ENCODE results near the gene OR51V1.
"Not testable (repeated sequence)": the region's sequence is repeated elsewhere in the genome, so short reads cannot be mapped to it uniquely, and the experiment has no call there.

The OR51V1 gene

GRCh38 chr11:5224538-5225479, 24.3 kb upstream of the OR51V1 start:
- no peak overlapping the region for H3K4me3 ChIP-seq (ENCODE audit: low read length)
- TF ChIP-seq ZNF274 (IDR thresholded peaks at IDR 0.05; ENCODE audit: low read depth, low read length): no peak

GRCh38 chr11:5223686-5224085, 23.2 kb upstream of the OR51V1 start:
- TF ChIP-seq ZNF274 (IDR thresholded peaks at IDR 0.05; ENCODE audit: low read depth, low read length): no peak
- H3K4me3 ChIP-seq (ENCODE audit: low read length): no peak overlapping the region

DNA sequence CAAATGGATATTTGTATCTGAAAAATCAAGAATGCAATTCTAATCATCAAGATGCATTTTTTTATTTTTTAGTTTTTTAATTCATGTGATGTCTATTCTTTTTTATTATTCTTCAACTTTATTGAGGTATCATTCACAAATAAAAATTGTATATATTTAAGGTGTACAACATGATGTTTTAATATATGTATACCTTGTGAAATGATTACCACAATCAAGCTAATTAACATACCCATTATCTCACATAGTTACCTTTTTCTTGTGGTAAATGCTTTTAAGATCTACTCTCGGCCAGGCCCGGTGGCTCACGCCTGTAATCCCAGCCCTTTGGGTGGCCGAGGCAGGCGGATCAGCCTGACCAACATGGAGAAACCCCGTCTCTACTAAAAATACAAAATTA, 22.7 kb upstream of the OR51V1 start:
- no peak overlapping the region for H3K4me3 ChIP-seq (ENCODE audit: low read length)
- TF ChIP-seq ZNF274 (IDR thresholded peaks at IDR 0.05; ENCODE audit: low read depth, low read length): no peak

DNA sequence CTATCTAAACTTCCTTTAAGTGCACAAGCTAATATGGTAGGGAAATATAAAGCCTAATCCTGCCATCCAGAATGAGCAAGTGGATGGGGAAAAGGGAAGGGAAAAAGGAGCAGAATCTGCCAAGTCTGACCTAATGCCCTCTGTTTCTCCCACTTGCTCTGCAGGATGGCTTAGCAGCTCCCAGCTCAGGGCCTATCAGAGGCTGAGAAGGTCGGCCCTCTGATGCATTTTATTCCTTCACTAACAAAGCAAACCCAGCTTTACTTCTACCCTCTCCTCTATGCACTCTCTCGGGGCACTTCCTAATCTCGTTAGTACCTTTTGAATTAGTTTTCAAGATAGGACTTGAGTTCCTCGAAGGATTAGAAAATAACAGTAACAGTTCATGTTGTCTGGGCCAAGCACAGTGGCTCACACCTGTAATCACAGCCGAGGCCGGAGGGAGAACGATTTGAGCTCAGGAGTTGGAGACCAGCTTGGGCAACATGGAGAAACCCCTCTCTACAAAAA, 9.9 kb upstream of the OR51V1 start:
- H3K4me3 ChIP-seq (ENCODE audit: low read length): no peak overlapping the region
- TF ChIP-seq ZNF274 (IDR thresholded peaks at IDR 0.05; ENCODE audit: low read depth, low read length): no peak

GRCh38 chr11:5204787-5205186, 4.3 kb upstream of the OR51V1 start:
- no peak overlapping the region for H3K4me3 ChIP-seq (ENCODE audit: low read length)
- no peak for TF ChIP-seq ZNF274 (IDR thresholded peaks at IDR 0.05; ENCODE audit: low read depth, low read length)

DNA sequence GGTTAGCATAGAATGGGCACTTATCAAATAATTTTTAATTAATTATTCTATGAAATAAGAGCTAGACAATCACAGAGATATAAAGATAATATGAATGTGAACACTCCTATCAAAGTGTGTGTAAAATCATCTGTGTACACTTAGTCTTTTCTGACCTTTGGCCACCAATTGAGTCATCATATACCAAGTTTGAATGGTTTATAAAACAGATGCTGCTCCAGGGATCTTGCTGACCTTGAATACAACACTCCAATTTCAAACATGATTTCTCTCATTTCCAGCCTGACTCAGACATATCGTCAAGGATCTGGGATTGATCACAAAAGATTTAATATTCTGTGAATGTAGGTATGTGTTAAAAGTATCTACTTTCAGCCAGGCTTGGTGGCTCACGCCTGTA, 2.9 kb upstream of the OR51V1 start:
- H3K4me3 ChIP-seq (ENCODE audit: low read length): no peak overlapping the region
- TF ChIP-seq ZNF274 (IDR thresholded peaks at IDR 0.05; ENCODE audit: low read depth, low read length): no peak

DNA sequence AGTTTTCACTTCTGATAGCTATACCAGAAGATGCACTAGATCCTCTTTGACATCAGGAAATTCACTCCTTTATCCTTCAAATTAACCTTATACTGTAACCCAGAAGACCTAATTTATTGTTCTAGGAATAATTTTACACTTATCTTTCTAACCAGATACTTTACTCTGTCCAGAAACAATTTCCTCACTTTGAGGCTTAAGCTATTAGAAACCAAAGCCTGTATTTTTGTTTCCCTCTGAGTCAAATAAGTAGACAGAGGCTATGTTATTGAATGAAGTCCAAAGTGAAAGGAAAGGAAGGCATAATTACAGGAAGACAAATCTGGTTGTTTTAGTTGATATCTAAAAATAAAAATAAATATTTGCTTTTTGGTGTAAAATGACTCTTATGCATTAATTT, 2.2 kb downstream of the OR51V1 start:
- TF ChIP-seq ZNF274 (IDR thresholded peaks at IDR 0.05; ENCODE audit: low read depth, low read length): no peak

GRCh38 chr11:5197536-5197935, 2.9 kb downstream of the OR51V1 start:
- H3K4me3 ChIP-seq (ENCODE audit: low read length): no peak overlapping the region
- TF ChIP-seq ZNF274 (IDR thresholded peaks at IDR 0.05; ENCODE audit: low read depth, low read length): no peak

More for the DNA sequence above, 2.2 kb downstream of the OR51V1 start:
- no peak overlapping the region for H3K4me3 ChIP-seq (ENCODE audit: low read length)

DNA sequence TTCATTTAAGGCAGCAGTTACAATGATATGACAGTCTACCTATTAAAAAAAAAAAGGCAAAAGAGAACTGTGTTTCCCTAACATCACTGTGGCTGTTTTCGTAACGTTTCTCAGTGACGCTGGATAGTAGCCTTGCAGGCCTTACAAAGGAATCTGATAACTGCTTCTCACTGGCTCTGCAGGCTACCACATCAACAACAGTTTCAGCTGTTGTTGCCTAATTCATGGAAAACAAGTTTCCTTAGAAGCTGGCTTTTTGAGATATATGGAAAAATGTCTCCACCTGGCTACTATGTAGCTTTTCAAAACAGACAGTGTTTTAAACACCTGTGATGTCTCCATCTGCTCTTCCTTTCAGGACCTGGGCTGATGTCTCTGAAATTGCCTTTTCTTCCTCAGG, 3.8 kb downstream of the OR51V1 start:
- no peak for TF ChIP-seq ZNF274 (IDR thresholded peaks at IDR 0.05; ENCODE audit: low read depth, low read length)
- no peak overlapping the region for H3K4me3 ChIP-seq (ENCODE audit: low read length)

GRCh38 chr11:5196067-5196466, 4.4 kb downstream of the OR51V1 start:
- H3K4me3 ChIP-seq (ENCODE audit: low read length): no peak overlapping the region
- TF ChIP-seq ZNF274 (IDR thresholded peaks at IDR 0.05; ENCODE audit: low read depth, low read length): no peak

DNA sequence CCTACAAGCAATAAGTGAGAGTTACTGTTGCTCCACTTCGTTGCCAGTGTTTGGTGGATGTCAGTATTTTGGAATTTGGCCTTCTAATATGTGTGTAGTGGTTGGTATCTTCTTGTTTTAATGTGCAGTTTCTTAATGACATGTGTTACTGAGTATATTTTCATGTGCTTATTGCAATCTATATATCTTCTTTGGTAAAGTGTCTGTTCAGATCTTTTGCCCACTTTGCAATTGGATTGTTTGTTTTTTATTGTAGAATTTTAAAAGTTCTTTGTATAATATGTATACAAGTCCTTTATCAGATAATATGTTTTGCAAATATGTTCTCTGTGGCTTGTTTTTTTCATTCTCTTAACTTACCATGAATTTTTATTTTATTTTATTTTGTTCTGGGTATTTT, 7.7 kb downstream of the OR51V1 start:
- TF ChIP-seq ZNF274 (IDR thresholded peaks at IDR 0.05; ENCODE audit: low read depth, low read length): no peak
- no peak overlapping the region for H3K4me3 ChIP-seq (ENCODE audit: low read length)

DNA sequence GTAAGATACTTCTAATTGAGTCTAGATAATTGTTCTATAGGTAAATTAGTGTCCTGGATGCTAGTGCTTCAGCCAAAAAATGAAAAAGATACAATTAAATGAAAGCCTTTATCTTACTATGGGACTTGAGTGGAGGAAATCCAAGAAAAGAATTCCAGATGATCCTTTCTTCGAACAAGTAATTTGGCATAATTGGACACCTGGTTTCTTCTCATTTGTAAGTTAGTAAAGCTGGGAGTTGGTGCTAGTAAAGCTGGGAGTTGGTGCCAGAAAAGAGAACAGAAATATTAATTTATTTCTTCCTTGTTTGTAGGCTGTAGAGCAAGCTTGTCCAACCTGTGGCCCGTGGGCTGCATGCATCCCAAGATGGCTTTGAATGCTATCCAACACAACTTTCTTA, 12.3 kb downstream of the OR51V1 start:
- no peak for TF ChIP-seq ZNF274 (IDR thresholded peaks at IDR 0.05; ENCODE audit: low read depth, low read length)
- no peak overlapping the region for H3K4me3 ChIP-seq (ENCODE audit: low read length)

DNA sequence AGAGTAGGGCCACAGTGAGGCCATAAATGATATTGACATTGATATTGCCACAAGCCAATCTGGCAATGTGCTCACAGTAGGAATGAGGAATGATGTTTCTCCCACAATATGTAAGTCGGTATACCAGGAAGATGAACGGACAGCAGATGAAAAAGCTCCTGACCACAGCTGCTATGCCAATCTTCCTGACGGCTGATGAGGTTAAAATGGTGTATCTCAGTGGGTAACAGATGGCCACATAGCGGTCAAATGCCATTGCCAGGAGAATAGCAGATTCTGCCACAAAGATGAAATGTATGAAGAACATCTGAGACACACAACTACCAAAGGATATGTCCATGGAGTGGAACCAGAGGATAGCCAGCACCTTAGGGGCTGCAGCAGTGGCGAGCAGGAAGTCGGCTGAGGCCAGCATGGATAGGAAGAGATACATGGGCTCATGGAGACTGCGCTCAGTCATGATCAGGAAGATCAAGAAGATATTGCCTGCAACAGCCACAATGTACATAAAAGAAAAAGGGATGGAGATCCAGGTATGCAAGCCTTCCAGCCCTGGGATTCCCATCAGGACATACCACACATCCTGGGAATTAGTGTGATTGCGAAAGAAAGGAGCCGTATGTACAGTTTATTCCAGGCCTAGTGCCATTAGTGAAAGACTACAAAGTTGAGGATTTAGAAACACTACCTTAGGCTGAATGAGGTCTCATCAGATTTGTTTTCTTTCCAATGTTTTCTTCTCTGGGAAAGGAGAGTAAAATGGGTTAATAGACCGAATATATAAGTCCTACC, 22.2 kb downstream of the OR51V1 start:
- H3K4me3 ChIP-seq (ENCODE audit: low read length): no peak overlapping the region
- no peak for TF ChIP-seq ZNF274 (IDR thresholded peaks at IDR 0.05; ENCODE audit: low read depth, low read length)

GRCh38 chr11:5174934-5175333, 25.5 kb downstream of the OR51V1 start:
- no peak for TF ChIP-seq ZNF274 (IDR thresholded peaks at IDR 0.05; ENCODE audit: low read depth, low read length)
- H3K4me3 ChIP-seq (ENCODE audit: low read length): no peak overlapping the region

- no peak overlapping the region for H3K4me3 ChIP-seq (ENCODE audit: low read length)
- no peak for TF ChIP-seq ZNF274 (IDR thresholded peaks at IDR 0.05; ENCODE audit: low read depth, low read length)
These were observed 28.6 kb downstream of the OR51V1 start for GRCh38 chr11:5171856-5172255.

DNA sequence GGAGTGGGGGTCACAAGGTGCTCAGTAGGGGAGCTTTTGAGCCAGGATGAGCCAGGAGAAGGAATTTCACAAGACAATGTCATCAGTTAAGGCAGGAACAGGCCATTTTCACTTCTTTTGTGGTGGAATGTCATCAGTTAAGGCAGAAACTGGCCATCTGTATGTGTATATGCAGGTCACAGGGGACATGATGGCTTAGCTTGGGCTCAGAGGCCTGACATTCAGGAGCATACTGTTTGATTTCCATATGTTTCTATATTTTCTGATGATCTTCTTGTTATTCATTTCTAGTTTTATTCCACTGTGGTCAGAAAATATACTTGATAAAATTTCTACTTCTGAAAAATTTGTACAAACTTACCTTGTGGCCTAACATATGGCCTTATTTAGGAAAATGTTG, 34.6 kb downstream of the OR51V1 start:
- not testable (repeated sequence) for H3K4me3 ChIP-seq (ENCODE audit: low read length)

GRCh38 chr11:5164807-5165206, 35.7 kb downstream of the OR51V1 start:
- not testable (repeated sequence) for H3K4me3 ChIP-seq (ENCODE audit: low read length)

DNA sequence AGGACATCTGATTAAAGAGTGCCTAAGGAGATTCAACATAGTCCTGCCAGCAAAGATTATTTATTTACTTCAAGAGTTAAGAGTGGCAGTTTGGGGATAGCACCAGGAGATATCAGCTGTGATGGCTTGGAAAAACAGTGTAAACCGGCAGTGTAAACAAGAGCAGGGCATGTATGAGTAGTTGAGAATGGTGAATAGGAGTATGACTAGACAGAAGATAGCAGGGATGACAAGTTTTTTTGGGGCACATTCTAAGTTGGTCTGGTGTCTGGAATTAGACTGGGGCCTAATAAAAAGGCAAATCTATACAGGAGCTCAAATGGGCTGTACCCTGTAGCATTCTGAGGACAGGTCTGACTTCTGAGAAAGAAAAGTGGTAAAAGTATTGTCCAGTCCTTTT, 39.4 kb downstream of the OR51V1 start:
- not testable (repeated sequence) for H3K4me3 ChIP-seq (ENCODE audit: low read length)

DNA sequence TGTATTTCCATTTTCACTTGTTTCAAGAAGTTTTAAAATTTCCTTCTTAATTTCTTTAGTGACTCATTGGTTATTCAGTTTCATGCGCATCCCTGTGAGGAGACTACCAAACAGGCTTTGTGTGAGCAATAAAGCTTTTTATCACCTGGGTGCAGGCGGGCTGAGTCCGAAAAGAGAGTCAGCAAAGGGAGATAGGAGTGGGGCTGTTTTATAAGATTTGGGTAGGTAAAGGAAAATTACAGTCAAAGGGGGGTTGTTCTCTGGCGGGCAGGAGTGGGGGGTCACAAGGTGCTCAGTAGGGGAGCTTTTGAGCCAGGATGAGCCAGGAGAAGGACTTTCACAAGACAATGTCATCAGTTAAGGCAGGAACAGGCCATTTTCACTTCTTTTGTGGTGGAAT, 40.3 kb downstream of the OR51V1 start:
- not testable (repeated sequence) for H3K4me3 ChIP-seq (ENCODE audit: low read length)
